ENCODE measurements around the gene SCAPER. TPM values are rescaled to one million over a fixed set of nuclear protein-coding genes. Genes with fewer than 3 reads are reported as not detected.

The SCAPER gene
- total RNA-seq, 2 experiments from 2014 or later = 31.4 to 32.7 TPM

GRCh38 chr15:76401285-76401684 is 503.9 kb downstream of the SCAPER start:
- ChIA-PET POLR2A (no interaction called here), CTCF (no interaction called here)
- TF ChIP-seq, protein P1, sequence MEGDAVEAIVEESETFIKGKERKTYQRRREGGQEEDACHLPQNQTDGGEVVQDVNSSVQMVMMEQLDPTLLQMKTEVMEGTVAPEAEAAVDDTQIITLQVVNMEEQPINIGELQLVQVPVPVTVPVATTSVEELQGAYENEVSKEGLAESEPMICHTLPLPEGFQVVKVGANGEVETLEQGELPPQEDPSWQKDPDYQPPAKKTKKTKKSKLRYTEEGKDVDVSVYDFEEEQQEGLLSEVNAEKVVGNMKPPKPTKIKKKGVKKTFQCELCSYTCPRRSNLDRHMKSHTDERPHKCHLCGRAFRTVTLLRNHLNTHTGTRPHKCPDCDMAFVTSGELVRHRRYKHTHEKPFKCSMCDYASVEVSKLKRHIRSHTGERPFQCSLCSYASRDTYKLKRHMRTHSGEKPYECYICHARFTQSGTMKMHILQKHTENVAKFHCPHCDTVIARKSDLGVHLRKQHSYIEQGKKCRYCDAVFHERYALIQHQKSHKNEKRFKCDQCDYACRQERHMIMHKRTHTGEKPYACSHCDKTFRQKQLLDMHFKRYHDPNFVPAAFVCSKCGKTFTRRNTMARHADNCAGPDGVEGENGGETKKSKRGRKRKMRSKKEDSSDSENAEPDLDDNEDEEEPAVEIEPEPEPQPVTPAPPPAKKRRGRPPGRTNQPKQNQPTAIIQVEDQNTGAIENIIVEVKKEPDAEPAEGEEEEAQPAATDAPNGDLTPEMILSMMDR (IDR thresholded peaks at IDR 0.05) = no peak
- intact Hi-C loops (cut with micrococcal nuclease) = no loop called here
- no peak overlapping the region for H3K27ac Mint-ChIP-seq
- no peaks in the 10 kb centered on the region for H3K4me1 Mint-ChIP-seq (ENCODE audit: low read depth)
- ATAC-seq (no peak), DNase-seq (no peak)
- no peaks in the 10 kb centered on the region for H3K9me3 Mint-ChIP-seq
- H3K36me3 Mint-ChIP-seq (ENCODE audit: low read depth) = peaks cover 18% of the 10 kb centered on the region
- no peaks in the 10 kb centered on the region for H3K27me3 Mint-ChIP-seq
- no peak overlapping the region for H3K4me3 Mint-ChIP-seq

GRCh38 chr15:76398317-76399104 is 506.6 kb downstream of the SCAPER start:
- H3K4me3 Mint-ChIP-seq = no peak overlapping the region
- TF ChIP-seq, protein P1 (IDR thresholded peaks at IDR 0.05) = no peak
- no peaks in the 10 kb centered on the region for H3K9me3 Mint-ChIP-seq
- intact Hi-C loops (cut with micrococcal nuclease) = no loop called here
- ChIA-PET POLR2A (no interaction called here), CTCF (interaction anchor here (1.4 kb wide), 1 partner anchor 10 kb away, joined by 3 read pairs; no protein-coding TSS in a partner anchor)
- H3K27ac Mint-ChIP-seq = no peak overlapping the region
- no peak for ATAC-seq
- H3K36me3 Mint-ChIP-seq (ENCODE audit: low read depth) = peaks cover 11% of the 10 kb centered on the region
- DNase-seq = no peak
- H3K4me1 Mint-ChIP-seq (ENCODE audit: low read depth) = no peaks in the 10 kb centered on the region
- H3K27me3 Mint-ChIP-seq = no peaks in the 10 kb centered on the region

- Mint-ChIP-seq H3K36me3 (ENCODE audit: low read depth) (peaks cover 2% of the 10 kb centered on the region), H3K27ac (no peak overlapping the region), H3K9me3 (no peaks in the 10 kb centered on the region), H3K4me1 (ENCODE audit: low read depth) (no peaks in the 10 kb centered on the region), H3K4me3 (no peak overlapping the region), H3K27me3 (no peaks in the 10 kb centered on the region)
- ChIA-PET CTCF (no interaction called here), POLR2A (interaction anchor here (0.6 kb wide), 1 partner anchor 454 kb away, joined by 3 read pairs; no protein-coding TSS in a partner anchor)
- intact Hi-C loops (cut with micrococcal nuclease) = no loop called here
- peak; percentile 33 for DNase-seq
- ATAC-seq = peak; percentile 27
- TF ChIP-seq, protein P1 (IDR thresholded peaks at IDR 0.05) = no peak
These were observed 511.5 kb downstream of the SCAPER start for GRCh38 chr15:76393614-76394013.

- CTCF ChIA-PET = no interaction called here
- Mint-ChIP-seq H3K9me3 (no peaks in the 10 kb centered on the region), H3K4me1 (ENCODE audit: low read depth) (no peaks in the 10 kb centered on the region), H3K36me3 (ENCODE audit: low read depth) (peaks cover 2% of the 10 kb centered on the region), H3K4me3 (no peak overlapping the region), H3K27me3 (no peaks in the 10 kb centered on the region), H3K27ac (no peak overlapping the region)
- intact Hi-C loops (cut with micrococcal nuclease) = no loop called here
- POLR2A ChIA-PET = no interaction called here
- ATAC-seq = no peak
- TF ChIP-seq, protein P1 (IDR thresholded peaks at IDR 0.05) = no peak
- no peak for DNase-seq
These were observed 513.3 kb downstream of the SCAPER start for GRCh38 chr15:76391847-76392246.

DNA sequence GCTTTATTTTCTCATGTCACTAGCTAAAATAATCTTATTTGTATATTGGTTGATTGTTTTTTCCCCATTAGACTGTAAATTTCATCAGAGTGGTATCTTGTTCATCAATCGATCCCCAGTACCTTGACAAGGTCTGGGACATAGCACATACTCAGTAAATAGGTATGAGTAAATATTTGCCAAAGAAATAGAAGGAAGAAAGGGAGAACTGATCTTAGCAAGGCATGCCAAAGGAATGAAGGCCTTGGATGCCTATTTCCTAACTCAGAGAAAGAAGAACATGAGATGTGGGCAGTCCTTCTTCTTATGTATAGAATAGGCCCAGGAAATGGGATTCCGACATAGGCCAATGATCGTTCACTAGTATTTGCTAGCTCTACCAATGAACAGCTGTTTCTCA is 513.8 kb downstream of the SCAPER start:
- H3K9me3 Mint-ChIP-seq = no peaks in the 10 kb centered on the region
- ATAC-seq (no peak), DNase-seq (no peak)
- intact Hi-C loops (cut with micrococcal nuclease) = no loop called here
- H3K4me3 Mint-ChIP-seq = no peak overlapping the region
- ChIA-PET CTCF (no interaction called here), POLR2A (no interaction called here)
- no peak overlapping the region for H3K27ac Mint-ChIP-seq
- H3K4me1 Mint-ChIP-seq (ENCODE audit: low read depth) = no peaks in the 10 kb centered on the region
- H3K27me3 Mint-ChIP-seq = no peaks in the 10 kb centered on the region
- H3K36me3 Mint-ChIP-seq (ENCODE audit: low read depth) = peaks cover 2% of the 10 kb centered on the region
- TF ChIP-seq, protein P1 (IDR thresholded peaks at IDR 0.05) = no peak
